GM18502 (cell line): ENCODE data around the gene CADPS2.
"Not testable (repeated sequence)": the region's sequence is repeated elsewhere in the genome, so short reads cannot be mapped to it uniquely, and the experiment has no call there.

Experiments
- ATAC-seq: cut with Tn5 transposase; IDR thresholded peaks from one replicate; pipeline ENCODE4 v1.9.1; 2021; ENCODE audit warnings: mild to moderate bottlenecking; ENCODE audit not compliant: unreplicated experiment, poor library complexity

Gene CADPS2

DNA sequence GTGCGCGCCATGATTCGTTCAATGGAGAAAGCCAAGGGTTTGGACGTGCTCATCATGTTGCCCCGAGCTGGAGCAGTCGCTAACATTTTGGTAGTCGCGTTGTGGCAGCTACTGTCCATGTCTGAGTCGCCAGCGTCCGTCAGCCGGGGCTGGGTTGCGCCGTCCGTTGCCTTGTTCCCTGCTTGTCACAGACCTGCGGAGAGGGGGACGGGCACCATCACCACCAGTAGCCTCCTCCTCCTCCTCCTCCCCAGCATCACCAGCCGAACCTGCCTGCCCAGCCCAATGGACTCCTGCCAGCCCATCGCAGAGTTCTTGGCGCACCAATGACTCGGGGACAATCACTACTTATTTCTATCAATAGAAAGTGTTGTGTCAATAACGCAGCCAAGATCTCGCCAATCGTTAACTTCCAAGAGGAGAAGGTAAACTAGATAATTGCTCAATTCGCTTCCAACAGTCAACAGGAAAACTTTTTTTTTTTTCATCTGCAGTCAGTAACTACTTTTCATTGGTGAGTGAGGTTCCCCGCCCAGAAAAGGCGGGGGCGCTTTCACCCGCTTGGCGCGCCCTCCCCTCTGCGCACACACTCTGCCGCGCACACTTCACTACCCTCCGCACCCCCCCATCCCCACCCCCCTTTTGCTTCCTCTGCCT lies 581.8 kb downstream of the CADPS2 start, which contains the start of gene FEZF1:
TSS of gene FEZF1 (minus strand) at position 432 of the 657 bp plus-strand sequence. CDS start at position 119, 313 bp downstream.
- ATAC-seq = no peak

DNA sequence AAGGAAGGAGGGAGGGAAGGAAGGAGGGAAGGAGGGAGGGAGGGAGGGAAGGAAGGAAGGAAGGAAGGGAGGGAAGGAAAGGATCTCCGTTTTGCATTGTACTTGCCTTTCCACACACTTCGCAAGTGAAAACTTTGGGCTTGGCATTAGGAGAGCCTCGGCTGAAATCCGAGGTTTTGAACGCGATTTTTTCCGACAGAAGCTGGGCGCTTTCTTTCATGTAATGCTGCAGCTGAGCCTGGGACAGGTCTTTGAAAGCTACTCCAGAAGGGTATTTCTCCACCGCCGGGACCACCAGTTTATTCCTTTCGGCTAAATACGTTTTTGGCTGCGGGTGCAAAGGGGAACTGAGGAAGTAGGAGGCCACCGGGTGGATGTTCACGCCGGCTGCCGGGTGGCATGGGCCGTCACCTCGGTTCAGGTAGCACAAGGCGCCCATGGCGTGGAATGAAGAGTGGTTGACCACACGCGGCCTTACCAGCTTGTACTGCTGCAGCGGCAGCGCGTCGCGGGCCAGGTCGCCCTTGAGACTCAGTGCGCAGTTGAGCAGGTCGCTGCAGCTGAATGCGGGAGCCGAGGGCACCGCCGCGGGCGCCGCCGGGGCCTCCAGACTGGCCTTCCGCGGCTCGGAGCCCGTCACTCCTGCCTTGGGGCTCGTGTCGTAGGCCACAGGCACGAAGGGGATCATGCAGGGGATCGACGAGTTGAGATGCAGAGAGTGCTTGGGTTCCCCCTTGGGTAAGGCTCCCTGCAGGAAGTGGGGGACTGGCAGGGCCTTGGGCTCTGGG lies 582.5 kb downstream of the CADPS2 start:
- no peak for ATAC-seq

DNA sequence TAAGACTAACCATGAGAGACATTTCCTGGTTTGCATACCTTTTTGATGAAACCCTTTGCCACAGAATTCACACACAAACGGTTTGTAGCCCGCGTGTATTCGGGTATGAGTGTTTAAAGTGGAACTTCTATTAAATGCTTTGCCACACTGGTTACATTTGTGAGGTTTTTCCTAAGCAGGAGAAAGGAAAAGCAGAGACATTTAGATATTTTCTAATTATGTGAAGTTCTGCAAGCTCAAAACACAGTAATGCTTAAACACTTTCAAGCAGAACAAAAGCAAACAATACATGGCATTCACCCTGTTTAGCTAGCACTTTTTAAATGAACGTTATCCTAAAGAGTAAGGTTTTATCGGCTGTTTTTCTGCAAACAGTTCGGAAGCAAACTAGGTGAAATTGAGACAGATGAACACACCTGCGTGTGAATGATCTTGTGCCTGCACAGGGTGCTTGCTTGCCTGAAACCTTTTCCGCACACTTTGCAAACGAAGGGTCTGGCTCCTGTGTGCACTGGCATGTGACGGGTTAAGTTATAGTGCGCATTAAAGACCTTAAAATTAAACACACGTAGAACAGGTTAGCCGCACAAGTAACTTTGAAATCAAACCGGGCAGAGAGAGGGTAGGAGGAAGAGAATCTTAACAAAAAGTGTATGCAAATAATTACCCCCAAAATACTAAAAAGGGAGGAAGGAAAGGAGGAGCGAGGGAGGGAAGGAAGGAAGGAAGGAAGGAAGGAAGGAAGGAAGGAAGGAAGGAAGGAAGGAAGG lies 583.3 kb downstream of the CADPS2 start:
- ATAC-seq = no peak

DNA sequence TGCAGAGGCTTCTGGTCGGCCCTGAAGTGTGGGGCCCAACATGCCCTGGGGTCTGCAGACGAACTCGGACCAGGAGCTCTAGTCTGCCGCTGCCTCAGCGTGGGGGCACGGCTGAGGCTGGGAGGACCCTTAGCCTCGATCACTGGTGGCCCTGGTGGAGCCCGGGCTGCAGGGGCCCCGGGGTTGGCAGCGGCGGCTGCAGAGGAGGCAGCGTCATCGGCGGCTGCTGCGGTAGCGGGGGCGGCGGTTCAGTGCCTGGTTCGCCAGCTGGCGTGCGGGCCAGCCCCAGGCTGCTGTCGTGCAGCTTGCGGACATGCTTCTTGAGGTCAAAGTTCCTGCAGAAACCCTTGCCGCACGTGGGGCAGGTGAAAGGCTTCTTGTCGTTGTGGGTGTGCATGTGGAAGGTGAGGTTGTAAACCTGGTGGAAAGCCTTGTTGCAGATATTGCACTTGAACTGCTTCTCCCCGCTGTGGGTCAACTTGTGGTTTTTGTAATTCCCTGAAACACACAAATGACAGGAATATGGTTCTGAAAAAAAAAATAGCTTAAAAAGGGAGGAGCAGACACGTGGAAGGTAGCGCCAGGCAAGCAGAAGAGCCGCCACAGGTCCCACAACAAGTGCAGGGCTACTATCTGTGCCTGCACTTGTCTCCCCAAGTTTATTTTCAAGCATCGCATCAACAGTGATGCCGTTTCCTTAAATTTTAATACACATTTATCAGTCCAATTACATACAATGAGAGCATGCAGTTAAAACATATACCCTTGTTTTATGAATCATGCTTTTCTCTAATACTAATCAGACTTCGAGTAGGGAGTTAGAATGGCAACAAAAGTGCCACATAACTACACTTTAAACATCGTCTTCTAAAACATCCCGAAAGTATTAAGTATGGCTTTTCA lies 584.2 kb downstream of the CADPS2 start:
- ATAC-seq = no peak

DNA sequence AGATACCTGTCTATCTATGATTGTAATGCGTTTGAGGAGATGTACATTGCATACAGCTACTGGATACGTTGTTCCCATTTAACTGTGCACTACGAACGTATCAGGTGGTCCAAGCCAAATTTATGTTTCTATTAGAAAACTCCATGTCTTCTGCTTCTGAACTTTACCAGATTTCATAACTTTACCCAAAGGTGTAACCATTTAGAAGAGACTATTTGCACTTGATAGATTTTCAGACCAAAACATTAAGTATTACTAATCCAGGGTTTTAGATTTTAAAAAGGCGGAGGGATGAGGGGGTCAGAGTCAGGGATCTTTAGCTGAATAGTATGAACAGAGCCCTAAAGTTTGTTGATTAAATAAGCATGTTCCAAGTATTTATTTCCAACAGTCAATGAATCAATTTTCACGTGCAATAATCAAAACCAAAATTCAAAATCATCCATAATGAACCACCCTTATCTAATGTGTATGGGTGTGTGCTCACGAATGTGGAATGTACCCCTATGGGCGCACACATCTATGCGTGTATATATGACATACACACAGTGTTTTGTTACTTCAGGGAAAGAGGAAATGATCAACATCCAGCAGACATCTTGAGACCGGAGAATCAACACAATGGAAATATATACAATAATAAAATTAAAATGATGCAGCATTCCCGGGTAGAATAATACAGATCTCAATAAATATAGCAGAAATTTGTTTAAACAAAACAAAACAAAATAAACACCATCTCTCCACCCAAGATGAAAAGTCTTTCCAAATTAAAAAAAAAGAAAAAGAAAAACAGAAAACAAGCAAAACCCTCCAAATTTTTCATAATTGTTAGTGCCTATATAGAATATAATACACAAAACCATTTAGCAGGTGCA lies 585.1 kb downstream of the CADPS2 start:
- no peak for ATAC-seq

DNA sequence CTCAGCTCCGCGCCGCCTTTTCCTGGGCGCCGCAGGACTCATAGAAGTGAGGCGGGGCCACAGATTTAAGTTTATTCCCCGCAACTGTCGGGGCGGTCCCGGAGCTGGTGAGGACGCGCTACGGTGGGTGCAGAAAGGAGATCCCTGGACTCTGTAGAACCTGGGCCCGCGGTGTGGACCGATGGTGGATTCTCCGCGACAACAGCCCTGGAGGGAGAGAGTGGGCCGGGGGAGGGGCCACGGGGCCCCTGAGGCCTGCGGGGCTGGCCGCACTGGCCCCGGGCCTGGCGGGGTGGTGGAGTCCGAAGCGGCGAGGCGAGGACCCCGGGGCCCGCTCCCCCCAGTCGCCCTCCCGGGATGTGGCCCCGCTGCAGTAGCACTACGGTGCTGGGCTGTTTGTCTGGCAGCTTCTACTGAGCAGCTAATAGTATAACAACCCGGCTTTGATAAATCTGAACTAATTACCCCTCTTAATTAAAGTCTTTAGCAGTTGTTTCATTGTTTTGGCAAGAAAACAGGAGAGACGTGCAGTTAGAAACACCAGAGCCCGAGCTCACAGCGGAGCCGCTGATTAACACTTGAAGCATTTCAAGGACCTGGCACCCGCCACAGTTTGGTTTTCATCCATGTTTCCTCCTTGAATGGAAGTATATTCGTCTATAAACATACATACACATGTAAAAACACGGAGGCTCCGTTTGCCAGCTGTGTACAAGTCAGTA lies 585.9 kb downstream of the CADPS2 start:
- no peak for ATAC-seq

DNA sequence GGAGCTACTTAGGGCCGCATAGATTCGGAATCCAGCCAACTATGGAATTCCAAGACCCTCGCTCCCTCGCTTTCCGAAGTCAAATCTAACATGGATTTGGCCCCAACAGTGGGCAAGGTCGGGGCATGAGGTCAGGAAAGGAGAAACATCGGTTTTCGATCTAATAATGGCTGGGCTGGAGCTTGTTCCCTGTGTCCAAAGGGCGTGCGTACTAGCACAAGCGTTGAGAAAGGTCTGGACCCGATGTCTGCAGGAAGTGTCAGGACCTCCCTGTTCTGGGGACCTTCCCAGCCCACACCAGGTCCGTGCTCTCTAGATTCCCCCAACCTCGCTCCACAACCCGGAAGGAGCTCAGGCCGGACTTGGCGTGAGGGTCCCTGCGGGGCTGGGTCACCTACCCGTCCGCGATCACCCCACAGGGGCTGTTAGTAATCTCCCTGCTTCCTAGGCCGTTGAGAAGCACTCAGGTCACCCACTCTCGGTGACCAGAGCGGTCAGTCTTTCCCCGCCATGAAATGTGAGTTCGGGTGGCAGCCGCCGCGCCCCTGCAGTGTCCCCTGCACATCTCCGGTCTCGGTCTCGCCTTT lies 586.5 kb downstream of the CADPS2 start:
- no peak for ATAC-seq

DNA sequence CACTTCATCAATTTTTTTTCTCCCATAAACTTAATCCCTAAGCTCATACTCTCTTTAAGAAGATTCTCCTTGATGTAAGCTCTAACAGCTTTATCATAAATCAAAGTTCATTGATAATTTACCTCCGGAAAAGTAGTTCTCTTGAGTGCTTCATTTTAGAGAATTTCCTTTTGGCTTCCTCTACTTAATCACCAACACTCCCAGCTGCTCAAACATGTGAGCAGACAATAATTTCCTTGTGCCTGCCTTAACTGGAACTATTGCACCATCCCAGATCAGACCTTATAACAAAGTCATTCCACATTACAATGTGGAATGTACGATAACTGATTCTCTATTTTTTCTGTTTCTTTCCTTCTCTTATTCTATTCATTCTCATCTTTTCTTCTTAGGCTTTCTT lies 587.6 kb downstream of the CADPS2 start:
- no peak for ATAC-seq

DNA sequence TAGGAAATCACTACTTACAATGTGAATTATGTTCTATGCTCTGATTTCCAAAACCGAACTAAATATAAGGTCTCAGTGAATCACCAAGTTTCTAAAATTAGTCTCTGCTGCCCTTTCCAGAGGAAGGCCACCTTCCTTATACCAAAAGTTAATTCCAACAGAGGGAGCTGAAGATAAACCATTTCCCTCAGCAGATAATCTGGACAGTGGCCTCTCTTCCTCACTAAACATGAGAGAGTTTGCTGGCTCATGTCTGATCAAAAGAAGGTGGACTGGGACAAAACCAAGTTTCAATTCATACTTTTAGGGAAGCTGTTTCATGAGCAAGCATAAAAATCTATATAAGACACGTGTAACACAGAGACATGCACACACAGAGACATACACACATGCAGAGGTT lies 588.1 kb downstream of the CADPS2 start:
- ATAC-seq = no peak

DNA sequence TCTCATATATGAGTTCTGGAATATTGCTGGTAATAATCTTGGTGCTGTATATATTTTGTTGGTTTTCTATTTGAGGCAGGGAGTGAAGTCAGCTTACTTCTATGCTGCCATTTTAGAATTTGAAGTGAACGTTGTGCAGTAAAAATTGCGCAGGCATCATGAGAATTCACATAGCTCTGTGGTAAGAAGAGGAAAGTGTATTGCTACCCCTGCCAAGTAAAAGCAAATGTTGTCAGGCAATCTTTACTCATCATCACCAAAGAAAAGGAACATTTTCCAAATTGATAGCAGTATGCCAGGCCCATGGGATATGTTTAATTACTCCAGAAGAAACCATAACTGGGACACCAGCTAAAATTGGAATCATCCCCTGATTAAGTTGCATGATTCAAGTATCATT lies 595.1 kb downstream of the CADPS2 start:
- no peak for ATAC-seq

DNA sequence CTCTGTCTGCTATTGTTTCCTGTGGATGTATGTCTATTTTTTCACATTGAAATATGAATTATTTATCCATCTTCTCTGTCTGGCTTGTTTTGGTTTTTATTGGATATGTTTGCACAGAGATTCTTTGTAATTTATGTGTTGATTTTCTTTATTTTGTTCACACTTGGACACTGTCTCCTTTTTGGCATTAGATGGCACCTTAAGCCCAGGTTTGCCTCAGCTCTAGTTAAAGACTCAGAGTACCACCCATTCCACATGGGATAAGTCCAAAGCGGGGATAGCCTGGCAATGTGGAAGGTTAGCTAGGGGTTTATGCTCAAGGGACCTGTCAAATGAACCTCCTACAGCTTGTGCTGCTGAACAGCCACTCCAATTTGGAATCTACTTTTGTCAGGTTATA lies 595.8 kb downstream of the CADPS2 start:
- no peak for ATAC-seq

DNA sequence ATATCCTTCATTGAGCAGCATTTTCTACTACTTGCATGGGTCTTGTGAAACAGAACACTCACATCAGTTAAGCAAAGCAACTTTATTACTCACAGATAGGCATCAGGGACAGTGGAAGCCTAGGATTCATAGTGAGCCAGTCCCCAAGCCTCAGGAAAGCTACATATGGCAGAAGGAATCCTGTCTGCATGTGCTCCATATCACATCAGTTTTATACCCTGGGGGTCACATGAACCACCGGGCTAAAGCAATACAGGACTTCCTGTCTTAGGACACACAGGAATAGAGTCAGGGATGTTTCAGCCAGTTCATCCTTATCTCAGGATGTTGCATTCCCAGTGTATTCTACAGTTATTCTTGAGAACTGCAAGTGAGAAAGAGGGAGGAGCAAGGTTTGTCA lies 596.8 kb downstream of the CADPS2 start:
- ATAC-seq = no peak

DNA sequence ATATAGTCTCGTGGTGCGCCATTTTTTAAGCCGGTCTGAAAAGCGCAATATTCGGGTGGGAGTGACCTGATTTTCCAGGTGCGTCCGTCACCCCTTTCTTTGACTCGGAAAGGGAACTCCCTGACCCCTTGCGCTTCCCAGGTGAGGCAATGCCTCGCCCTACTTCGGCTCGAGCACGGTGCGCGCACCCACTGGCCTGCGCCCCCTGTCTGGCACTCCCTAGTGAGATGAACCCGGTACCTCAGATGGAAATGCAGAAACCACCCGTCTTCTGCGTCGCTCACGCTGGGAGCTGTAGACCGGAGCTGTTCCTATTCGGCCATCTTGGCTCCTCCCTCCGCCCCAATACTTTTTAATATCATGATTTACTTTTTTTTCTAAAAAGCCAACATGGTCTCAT lies 601.7 kb downstream of the CADPS2 start:
- not testable (repeated sequence) for ATAC-seq

DNA sequence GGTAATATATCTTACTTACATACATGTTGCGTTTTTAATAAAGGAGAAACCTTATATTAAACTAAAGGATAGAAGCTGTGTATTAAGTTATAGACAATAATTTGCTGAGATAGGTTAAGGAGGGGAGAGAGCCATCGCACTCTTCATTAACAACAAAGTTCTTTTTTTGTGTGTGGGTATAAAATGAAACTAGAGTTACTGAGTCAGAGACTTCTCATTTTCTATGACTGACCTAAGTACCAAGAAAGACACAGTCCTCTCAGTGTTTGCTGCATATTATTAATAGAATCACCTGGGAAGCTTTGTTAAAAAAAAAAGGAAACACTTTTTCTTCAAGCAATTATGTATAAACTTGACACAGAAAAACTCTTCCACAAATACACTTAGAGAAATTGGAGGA lies 613.1 kb downstream of the CADPS2 start:
- ATAC-seq = no peak

DNA sequence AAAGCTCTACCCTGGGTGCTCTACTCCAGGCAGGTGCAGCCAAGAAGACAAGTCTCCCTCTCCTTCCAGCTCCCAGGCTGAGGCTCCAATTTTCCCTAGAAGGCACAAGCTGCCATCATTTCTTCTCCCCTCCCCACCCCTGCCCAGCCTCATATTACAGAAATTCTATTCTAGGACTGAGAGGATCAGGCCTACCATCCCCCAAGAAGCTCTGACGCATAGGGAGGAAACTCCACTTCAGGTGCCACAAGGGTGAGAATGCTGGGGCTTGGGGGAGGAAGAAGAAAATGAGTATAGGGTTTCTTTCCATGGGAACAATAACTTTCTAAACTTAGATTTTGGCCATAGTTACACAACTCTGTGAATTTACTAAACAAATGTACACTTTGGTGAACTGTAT lies 617.0 kb downstream of the CADPS2 start:
- no peak for ATAC-seq
